GM23338 (cell line): Measurements from ENCODE around the gene GLIS2. TPM values are rescaled to one million over a fixed set of nuclear protein-coding genes. Genes with fewer than 3 reads are reported as not detected.

Source experiments
- ATAC-seq: fragments of 200-7000 bp; cut with Tn5 transposase; 3 replicates; pipeline ENCODE4 v1.9.1; 2020
- DNase-seq: peaks from one replicate; pipeline ENCODE4 v3.0.0-alpha.2; 2015; ENCODE audit warnings: low spot score
- H2AFZ ChIP-seq: fragments of 200-600 bp; sonication (generic); 2 replicates; pipeline ENCODE4 v1.8.0; 2016; ENCODE audit warnings: antibody characterized with exemption, mild to moderate bottlenecking, moderate library complexity
- H3F3A ChIP-seq: fragments of 200-600 bp; sonication (generic); replicated peaks from 2 replicates; pipeline ENCODE4 v1.8.0; 2017; ENCODE audit warnings: antibody characterized with exemption, mixed run types, low read depth
- H3K27ac ChIP-seq: fragments of 200-600 bp; sonication (generic); 2 replicates; pipeline ENCODE4 v1.6.1; 2016; ENCODE audit warnings: low read depth
- H3K27me3 ChIP-seq: fragments of 200-600 bp; sonication (generic); 2 replicates; pipeline ENCODE4 v1.8.0; 2016; ENCODE audit warnings: mild to moderate bottlenecking, mixed run types, moderate library complexity; ENCODE audit not compliant: insufficient read depth
- H3K36me3 ChIP-seq: fragments of 200-600 bp; sonication (generic); 2 replicates; pipeline ENCODE4 v1.8.0; 2016; ENCODE audit warnings: mild to moderate bottlenecking; ENCODE audit not compliant: insufficient read depth
- H3K4me1 ChIP-seq: fragments of 200-600 bp; sonication (generic); 2 replicates; pipeline ENCODE4 v1.8.0; 2016; ENCODE audit warnings: mild to moderate bottlenecking, moderate library complexity; ENCODE audit not compliant: insufficient read depth
- H3K4me2 ChIP-seq: fragments of 200-600 bp; sonication (generic); 2 replicates; pipeline ENCODE4 v1.7.1; 2017; ENCODE audit warnings: mixed run types
- H3K4me3 ChIP-seq: fragments of 200-600 bp; sonication (generic); 2 replicates; pipeline ENCODE4 v1.6.1; 2016; ENCODE audit warnings: mixed run types
- H3K79me2 ChIP-seq: fragments of 200-600 bp; sonication (generic); replicated peaks from 2 replicates; pipeline ENCODE4 v1.8.0; 2017; ENCODE audit warnings: mild to moderate bottlenecking; ENCODE audit not compliant: insufficient read depth
- H3K9me2 ChIP-seq: fragments of 200-600 bp; sonication (generic); 2 replicates; pipeline ENCODE4 v1.8.0; 2017; ENCODE audit not compliant: insufficient read depth
- H4K20me1 ChIP-seq: fragments of 200-600 bp; sonication (generic); replicated peaks from 2 replicates; pipeline ENCODE4 v1.8.0; 2017; ENCODE audit warnings: mild to moderate bottlenecking; ENCODE audit not compliant: insufficient read depth
- H3K27ac Mint-ChIP-seq: 2 replicates; pipeline ENCODE4 v1.8.0; 2020; ENCODE audit warnings: inconsistent platforms, mild to moderate bottlenecking, moderate library complexity, mixed read lengths
- H3K27me3 Mint-ChIP-seq: 3 replicates; pipeline ENCODE4 v1.8.0; 2022; ENCODE audit warnings: low read depth, mild to moderate bottlenecking, moderate library complexity, mixed read lengths, inconsistent platforms; ENCODE audit not compliant: insufficient read depth, poor library complexity
- H3K36me3 Mint-ChIP-seq: 3 replicates; pipeline ENCODE4 v1.8.0; 2021; ENCODE audit warnings: low read depth, mild to moderate bottlenecking, inconsistent platforms, moderate library complexity, mixed read lengths
- H3K4me1 Mint-ChIP-seq: 3 replicates; pipeline ENCODE4 v1.8.0; 2020; ENCODE audit warnings: mild to moderate bottlenecking, inconsistent platforms, mixed read lengths
- H3K4me3 Mint-ChIP-seq: 3 replicates; pipeline ENCODE4 v1.8.0; 2021; ENCODE audit warnings: moderate library complexity, mild to moderate bottlenecking, inconsistent platforms, mixed read lengths
- H3K9me3 Mint-ChIP-seq: 3 replicates; pipeline ENCODE4 v1.8.0; 2020; ENCODE audit warnings: moderate library complexity, mild to moderate bottlenecking, inconsistent platforms, mixed read lengths
- EZH2 ChIP-seq: fragments of 200-600 bp; sonication (generic); IDR thresholded peaks from one replicate; pipeline ENCODE4 v1.8.0; 2017; ENCODE audit warnings: antibody characterized with exemption, mild to moderate bottlenecking, low read depth; ENCODE audit not compliant: unreplicated experiment
- JUNB ChIP-seq: IDR thresholded peaks from one replicate; pipeline ENCODE4 v1.6.1; 2016; ENCODE audit warnings: antibody characterized with exemption; ENCODE audit not compliant: unreplicated experiment
- POLR2AphosphoS5 ChIP-seq: IDR thresholded peaks from 2 replicates; pipeline ENCODE4 v1.6.1; 2016; ENCODE audit warnings: antibody characterized with exemption, low read depth
- STAT1 ChIP-seq: IDR thresholded peaks from one replicate; pipeline ENCODE4 v1.6.1; 2016; ENCODE audit warnings: antibody characterized with exemption; ENCODE audit not compliant: unreplicated experiment
- ZNF114 ChIP-seq: fragments of 250-450 bp; sonication (Bioruptor Pico); IDR thresholded peaks from 2 replicates; pipeline ENCODE4 v1.5.0; 2020; ENCODE audit warnings: mild to moderate bottlenecking, moderate library complexity
- ZNF331 ChIP-seq: fragments of 250-450 bp; sonication (Bioruptor Pico); IDR thresholded peaks from 2 replicates; pipeline ENCODE4 v1.5.0; 2020; ENCODE audit warnings: low read depth, mild to moderate bottlenecking, moderate library complexity
- polyA plus RNA-seq: library from polyadenylated mRNA; unstranded; fragments of >200 nt; fragmentation: Nextera tagmentation; extraction: Ambion mirVana; gene quantifications from 2 replicates; pipeline ENCODE4 v1.2.1, GENCODE V29; 2016
- total RNA-seq: library from RNA; depleted of rRNA; stranded (reverse); fragments of >200 nt; shearing (Covaris generic); gene quantifications from 2 replicates; pipeline ENCODE4 v1.2.3, GENCODE V29; 2014
- TF ChIP-seq, protein P1 (sequence below): IDR thresholded peaks from 2 replicates; pipeline ENCODE4 v1.6.1; 2016; ENCODE audit warnings: antibody characterized with exemption
- TF ChIP-seq, protein P2 (sequence below): IDR thresholded peaks from one replicate; pipeline ENCODE4 v1.6.1; 2018; ENCODE audit warnings: antibody characterized with exemption; ENCODE audit not compliant: unreplicated experiment
- TF ChIP-seq, protein P3 (sequence below), 2 experiments: fragments of 200-600 bp in 1 of 2; sonication (generic) in 1 of 2; conservative IDR thresholded peaks; 2 replicates each; pipeline versions ENCODE4 v1.5.1 to v1.6.1; 2016 to 2017; ENCODE audit warnings: antibody characterized with exemption in 2 of 2, low read depth in 2 of 2, mild to moderate bottlenecking in 2 of 2, moderate library complexity in 1 of 2
- TF ChIP-seq, protein P4 (sequence below): fragments of 250-450 bp; sonication (Bioruptor Pico); IDR thresholded peaks from 2 replicates; pipeline ENCODE4 v1.5.0; 2020; ENCODE audit warnings: mild to moderate bottlenecking, moderate library complexity

GLIS2 gene
- total and polyA plus RNA-seq, 2 experiments from 2014 or later, result 8.2 to 10.2 TPM

DNA sequence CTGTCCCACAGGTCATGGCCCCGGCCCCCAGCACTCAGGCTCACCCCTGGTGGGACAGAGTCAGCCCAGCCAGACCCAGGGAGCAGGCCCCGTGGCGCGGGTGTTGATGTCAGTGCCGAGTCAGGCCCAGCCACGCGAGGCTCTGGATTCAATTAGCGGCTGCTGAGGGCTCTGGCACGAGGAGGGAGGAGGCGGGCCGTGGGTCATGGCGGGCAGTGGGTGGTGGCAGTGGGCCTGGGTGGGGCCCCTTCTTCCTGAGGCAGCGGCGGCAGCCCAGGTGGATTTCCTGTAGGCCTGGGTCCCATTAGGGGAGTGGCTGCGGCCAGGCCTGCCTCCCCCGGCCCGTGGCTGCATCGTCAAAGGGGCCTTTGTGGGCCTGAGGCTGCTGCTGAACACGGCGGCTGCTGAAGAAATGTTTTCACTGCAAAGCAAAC, 68.7 kb downstream of the GLIS2 start (continued):
- TF ChIP-seq POLR2AphosphoS5, result no peak
- TF ChIP-seq EZH2, result no peak
- TF ChIP-seq, protein P1, sequence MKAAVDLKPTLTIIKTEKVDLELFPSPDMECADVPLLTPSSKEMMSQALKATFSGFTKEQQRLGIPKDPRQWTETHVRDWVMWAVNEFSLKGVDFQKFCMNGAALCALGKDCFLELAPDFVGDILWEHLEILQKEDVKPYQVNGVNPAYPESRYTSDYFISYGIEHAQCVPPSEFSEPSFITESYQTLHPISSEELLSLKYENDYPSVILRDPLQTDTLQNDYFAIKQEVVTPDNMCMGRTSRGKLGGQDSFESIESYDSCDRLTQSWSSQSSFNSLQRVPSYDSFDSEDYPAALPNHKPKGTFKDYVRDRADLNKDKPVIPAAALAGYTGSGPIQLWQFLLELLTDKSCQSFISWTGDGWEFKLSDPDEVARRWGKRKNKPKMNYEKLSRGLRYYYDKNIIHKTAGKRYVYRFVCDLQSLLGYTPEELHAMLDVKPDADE, result no peak
- TF ChIP-seq, protein P2, sequence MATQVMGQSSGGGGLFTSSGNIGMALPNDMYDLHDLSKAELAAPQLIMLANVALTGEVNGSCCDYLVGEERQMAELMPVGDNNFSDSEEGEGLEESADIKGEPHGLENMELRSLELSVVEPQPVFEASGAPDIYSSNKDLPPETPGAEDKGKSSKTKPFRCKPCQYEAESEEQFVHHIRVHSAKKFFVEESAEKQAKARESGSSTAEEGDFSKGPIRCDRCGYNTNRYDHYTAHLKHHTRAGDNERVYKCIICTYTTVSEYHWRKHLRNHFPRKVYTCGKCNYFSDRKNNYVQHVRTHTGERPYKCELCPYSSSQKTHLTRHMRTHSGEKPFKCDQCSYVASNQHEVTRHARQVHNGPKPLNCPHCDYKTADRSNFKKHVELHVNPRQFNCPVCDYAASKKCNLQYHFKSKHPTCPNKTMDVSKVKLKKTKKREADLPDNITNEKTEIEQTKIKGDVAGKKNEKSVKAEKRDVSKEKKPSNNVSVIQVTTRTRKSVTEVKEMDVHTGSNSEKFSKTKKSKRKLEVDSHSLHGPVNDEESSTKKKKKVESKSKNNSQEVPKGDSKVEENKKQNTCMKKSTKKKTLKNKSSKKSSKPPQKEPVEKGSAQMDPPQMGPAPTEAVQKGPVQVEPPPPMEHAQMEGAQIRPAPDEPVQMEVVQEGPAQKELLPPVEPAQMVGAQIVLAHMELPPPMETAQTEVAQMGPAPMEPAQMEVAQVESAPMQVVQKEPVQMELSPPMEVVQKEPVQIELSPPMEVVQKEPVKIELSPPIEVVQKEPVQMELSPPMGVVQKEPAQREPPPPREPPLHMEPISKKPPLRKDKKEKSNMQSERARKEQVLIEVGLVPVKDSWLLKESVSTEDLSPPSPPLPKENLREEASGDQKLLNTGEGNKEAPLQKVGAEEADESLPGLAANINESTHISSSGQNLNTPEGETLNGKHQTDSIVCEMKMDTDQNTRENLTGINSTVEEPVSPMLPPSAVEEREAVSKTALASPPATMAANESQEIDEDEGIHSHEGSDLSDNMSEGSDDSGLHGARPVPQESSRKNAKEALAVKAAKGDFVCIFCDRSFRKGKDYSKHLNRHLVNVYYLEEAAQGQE, result no peak
- TF ChIP-seq, protein P3, sequence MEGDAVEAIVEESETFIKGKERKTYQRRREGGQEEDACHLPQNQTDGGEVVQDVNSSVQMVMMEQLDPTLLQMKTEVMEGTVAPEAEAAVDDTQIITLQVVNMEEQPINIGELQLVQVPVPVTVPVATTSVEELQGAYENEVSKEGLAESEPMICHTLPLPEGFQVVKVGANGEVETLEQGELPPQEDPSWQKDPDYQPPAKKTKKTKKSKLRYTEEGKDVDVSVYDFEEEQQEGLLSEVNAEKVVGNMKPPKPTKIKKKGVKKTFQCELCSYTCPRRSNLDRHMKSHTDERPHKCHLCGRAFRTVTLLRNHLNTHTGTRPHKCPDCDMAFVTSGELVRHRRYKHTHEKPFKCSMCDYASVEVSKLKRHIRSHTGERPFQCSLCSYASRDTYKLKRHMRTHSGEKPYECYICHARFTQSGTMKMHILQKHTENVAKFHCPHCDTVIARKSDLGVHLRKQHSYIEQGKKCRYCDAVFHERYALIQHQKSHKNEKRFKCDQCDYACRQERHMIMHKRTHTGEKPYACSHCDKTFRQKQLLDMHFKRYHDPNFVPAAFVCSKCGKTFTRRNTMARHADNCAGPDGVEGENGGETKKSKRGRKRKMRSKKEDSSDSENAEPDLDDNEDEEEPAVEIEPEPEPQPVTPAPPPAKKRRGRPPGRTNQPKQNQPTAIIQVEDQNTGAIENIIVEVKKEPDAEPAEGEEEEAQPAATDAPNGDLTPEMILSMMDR (conservative IDR thresholded peaks at IDR 0.05; ENCODE audit: low read depth in 2 of 2), result no peak
- TF ChIP-seq STAT1, result no peak
- TF ChIP-seq ZNF114 (CRISPR knock-in tag), result no peak
- TF ChIP-seq ZNF331, result no peak

DNA sequence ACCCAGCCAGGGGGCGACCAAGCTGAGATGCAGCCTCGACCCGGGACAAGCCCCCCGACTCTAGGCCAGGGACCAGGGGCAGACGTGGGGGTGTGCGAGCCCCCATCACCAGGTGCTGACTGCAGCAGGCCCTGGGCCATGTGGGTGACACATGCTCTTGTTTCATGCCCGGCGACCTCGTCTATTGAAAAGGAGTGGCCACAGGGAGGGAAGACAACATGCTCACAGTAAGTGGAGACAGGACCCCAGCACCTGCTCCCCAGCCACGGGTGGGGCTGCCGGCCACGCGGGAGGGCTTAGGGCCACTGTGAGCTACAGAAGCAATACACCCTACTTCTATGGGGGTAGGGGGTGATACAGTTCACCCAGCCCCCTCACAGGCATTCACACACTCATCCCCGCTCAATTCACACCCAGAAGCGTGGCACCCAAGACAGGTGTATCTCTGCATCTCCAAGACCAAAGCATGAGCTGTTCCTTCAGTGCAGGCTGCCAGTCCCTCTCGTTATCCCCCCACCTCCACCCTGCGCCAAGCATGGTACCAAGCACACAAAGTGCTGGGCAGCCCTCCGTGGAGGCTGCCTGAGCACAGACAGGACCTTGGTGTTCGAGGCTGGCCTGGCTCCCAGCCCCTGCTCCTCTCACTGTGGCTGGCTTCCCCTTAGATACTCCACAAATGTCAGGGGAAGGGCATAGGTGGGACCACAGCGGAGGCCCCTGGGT, 69.4 kb downstream of the GLIS2 start:
- peaks cover 20% of the 10 kb centered on the region for H3K4me1 Mint-ChIP-seq
- H3K27me3 ChIP-seq, result no peaks in the 10 kb centered on the region
- no peaks in the 10 kb centered on the region; the same call in 1 of the 2 replicates for H4K20me1 ChIP-seq
- H3K36me3 Mint-ChIP-seq, result no peaks in the 10 kb centered on the region; the same call in 1 of the 3 replicates
- no peak overlapping the region for H2AFZ ChIP-seq
- ATAC-seq (no peak), DNase-seq (no peak)
- no peak overlapping the region for H3K27ac ChIP-seq
- H3K9me2 ChIP-seq, result no peaks in the 10 kb centered on the region
- H3K4me3 Mint-ChIP-seq, result no peak overlapping the region; the same call in 2 of the 3 replicates
- no peaks in the 10 kb centered on the region for H3K79me2 ChIP-seq
- no peaks in the 10 kb centered on the region for H3K9me3 Mint-ChIP-seq
- H3K4me3 ChIP-seq, result no peak overlapping the region
- H3K4me2 ChIP-seq, result no peak overlapping the region
- peaks cover 8% of the 10 kb centered on the region; the same call in 1 of the 2 replicates for H3F3A ChIP-seq
- H3K27me3 Mint-ChIP-seq, result peaks cover 9% of the 10 kb centered on the region
- no peak overlapping the region; the same call in 1 of the 2 replicates for H3K27ac Mint-ChIP-seq
- no peaks in the 10 kb centered on the region for H3K36me3 ChIP-seq
- peaks cover 16% of the 10 kb centered on the region for H3K4me1 ChIP-seq
- TF ChIP-seq, protein P4, sequence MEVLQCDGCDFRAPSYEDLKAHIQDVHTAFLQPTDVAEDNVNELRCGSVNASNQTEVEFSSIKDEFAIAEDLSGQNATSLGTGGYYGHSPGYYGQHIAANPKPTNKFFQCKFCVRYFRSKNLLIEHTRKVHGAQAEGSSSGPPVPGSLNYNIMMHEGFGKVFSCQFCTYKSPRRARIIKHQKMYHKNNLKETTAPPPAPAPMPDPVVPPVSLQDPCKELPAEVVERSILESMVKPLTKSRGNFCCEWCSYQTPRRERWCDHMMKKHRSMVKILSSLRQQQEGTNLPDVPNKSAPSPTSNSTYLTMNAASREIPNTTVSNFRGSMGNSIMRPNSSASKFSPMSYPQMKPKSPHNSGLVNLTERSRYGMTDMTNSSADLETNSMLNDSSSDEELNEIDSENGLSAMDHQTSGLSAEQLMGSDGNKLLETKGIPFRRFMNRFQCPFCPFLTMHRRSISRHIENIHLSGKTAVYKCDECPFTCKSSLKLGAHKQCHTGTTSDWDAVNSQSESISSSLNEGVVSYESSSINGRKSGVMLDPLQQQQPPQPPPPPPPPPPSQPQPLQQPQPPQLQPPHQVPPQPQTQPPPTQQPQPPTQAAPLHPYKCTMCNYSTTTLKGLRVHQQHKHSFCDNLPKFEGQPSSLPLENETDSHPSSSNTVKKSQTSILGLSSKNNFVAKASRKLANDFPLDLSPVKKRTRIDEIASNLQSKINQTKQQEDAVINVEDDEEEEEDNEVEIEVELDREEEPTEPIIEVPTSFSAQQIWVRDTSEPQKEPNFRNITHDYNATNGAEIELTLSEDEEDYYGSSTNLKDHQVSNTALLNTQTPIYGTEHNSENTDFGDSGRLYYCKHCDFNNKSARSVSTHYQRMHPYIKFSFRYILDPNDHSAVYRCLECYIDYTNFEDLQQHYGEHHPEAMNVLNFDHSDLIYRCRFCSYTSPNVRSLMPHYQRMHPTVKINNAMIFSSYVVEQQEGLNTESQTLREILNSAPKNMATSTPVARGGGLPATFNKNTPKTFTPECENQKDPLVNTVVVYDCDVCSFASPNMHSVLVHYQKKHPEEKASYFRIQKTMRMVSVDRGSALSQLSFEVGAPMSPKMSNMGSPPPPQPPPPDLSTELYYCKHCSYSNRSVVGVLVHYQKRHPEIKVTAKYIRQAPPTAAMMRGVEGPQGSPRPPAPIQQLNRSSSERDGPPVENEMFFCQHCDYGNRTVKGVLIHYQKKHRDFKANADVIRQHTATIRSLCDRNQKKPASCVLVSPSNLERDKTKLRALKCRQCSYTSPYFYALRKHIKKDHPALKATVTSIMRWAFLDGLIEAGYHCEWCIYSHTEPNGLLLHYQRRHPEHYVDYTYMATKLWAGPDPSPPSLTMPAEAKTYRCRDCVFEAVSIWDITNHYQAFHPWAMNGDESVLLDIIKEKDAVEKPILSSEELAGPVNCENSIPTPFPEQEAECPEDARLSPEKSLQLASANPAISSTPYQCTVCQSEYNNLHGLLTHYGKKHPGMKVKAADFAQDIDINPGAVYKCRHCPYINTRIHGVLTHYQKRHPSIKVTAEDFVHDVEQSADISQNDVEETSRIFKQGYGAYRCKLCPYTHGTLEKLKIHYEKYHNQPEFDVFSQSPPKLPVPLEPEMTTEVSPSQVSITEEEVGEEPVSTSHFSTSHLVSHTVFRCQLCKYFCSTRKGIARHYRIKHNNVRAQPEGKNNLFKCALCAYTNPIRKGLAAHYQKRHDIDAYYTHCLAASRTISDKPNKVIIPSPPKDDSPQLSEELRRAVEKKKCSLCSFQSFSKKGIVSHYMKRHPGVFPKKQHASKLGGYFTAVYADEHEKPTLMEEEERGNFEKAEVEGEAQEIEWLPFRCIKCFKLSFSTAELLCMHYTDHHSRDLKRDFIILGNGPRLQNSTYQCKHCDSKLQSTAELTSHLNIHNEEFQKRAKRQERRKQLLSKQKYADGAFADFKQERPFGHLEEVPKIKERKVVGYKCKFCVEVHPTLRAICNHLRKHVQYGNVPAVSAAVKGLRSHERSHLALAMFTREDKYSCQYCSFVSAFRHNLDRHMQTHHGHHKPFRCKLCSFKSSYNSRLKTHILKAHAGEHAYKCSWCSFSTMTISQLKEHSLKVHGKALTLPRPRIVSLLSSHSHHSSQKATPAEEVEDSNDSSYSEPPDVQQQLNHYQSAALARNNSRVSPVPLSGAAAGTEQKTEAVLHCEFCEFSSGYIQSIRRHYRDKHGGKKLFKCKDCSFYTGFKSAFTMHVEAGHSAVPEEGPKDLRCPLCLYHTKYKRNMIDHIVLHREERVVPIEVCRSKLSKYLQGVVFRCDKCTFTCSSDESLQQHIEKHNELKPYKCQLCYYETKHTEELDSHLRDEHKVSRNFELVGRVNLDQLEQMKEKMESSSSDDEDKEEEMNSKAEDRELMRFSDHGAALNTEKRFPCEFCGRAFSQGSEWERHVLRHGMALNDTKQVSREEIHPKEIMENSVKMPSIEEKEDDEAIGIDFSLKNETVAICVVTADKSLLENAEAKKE, result no peak
- TF ChIP-seq JUNB, result no peak
